CD4-positive, alpha-beta T cell treated with Interleukin-4 for 4 hours (primary cell): Measurements from ENCODE around the gene ADAMTS16.

Experiments
- DNase-seq: peaks from one replicate; pipeline ENCODE4 v3.0.0-alpha.2; 2020

ADAMTS16 gene

GRCh38 chr5:5145651-5146529 lies 5.8 kb downstream of the ADAMTS16 start:
- DNase-seq: no peak

- no peak for DNase-seq
These were observed 6.5 kb downstream of the ADAMTS16 start for GRCh38 chr5:5146530-5147160.

GRCh38 chr5:5149154-5149553 lies 9.0 kb downstream of the ADAMTS16 start:
- DNase-seq: no peak

- DNase-seq: no peak
These were observed 10.5 kb downstream of the ADAMTS16 start for GRCh38 chr5:5150667-5151066.

GRCh38 chr5:5154733-5155132 lies 14.6 kb downstream of the ADAMTS16 start:
- DNase-seq: no peak

- DNase-seq: no peak
These were observed 15.5 kb downstream of the ADAMTS16 start for GRCh38 chr5:5155617-5156016.

GRCh38 chr5:5156471-5157082 lies 16.4 kb downstream of the ADAMTS16 start:
- no peak for DNase-seq

GRCh38 chr5:5158472-5158895 lies 18.4 kb downstream of the ADAMTS16 start:
- DNase-seq: no peak

GRCh38 chr5:5159282-5160103 lies 19.4 kb downstream of the ADAMTS16 start:
- DNase-seq: no peak

- DNase-seq: no peak
These were observed 24.0 kb downstream of the ADAMTS16 start for GRCh38 chr5:5164163-5164562.

- DNase-seq: no peak
These were observed 25.4 kb downstream of the ADAMTS16 start for GRCh38 chr5:5165541-5166002.

- DNase-seq: no peak
These were observed 29.3 kb downstream of the ADAMTS16 start for GRCh38 chr5:5169466-5169865.

GRCh38 chr5:5178136-5178535 lies 38.0 kb downstream of the ADAMTS16 start:
- DNase-seq: no peak

- no peak for DNase-seq
These were observed 38.5 kb downstream of the ADAMTS16 start for GRCh38 chr5:5178580-5178979.

GRCh38 chr5:5179079-5179478 lies 38.9 kb downstream of the ADAMTS16 start:
- DNase-seq: no peak

- no peak for DNase-seq
These were observed 39.5 kb downstream of the ADAMTS16 start for GRCh38 chr5:5179597-5179996.

GRCh38 chr5:5181650-5182324 lies 41.7 kb downstream of the ADAMTS16 start:
- no peak for DNase-seq

- DNase-seq: no peak
These were observed 42.5 kb downstream of the ADAMTS16 start for GRCh38 chr5:5182508-5183188.

- DNase-seq: no peak
These were observed 43.1 kb downstream of the ADAMTS16 start for GRCh38 chr5:5183189-5183699.

GRCh38 chr5:5183933-5184332 lies 43.8 kb downstream of the ADAMTS16 start:
- DNase-seq: no peak

- no peak for DNase-seq
These were observed 48.4 kb downstream of the ADAMTS16 start for GRCh38 chr5:5188376-5189050.
